OCI-LY1 (cell line): ENCODE measurements around the gene EML6.

Source experiments
- EZH2 ChIP-seq: fragments of 200-600 bp; sonication (generic), shearing (Covaris generic); IDR thresholded peaks from 2 replicates; pipeline ENCODE4 v1.8.0; 2017; ENCODE audit warnings: borderline replicate concordance, mixed run types, mild to moderate bottlenecking, antibody characterized with exemption, low read length, moderate library complexity, mixed read lengths
- TF ChIP-seq, protein P1 (sequence below): fragments of 200-600 bp; sonication (generic), shearing (Covaris generic); IDR thresholded peaks from 2 replicates; pipeline ENCODE4 v1.5.1; 2017; ENCODE audit warnings: mild to moderate bottlenecking, antibody characterized with exemption, low read length, moderate library complexity, mixed read lengths

DNA sequence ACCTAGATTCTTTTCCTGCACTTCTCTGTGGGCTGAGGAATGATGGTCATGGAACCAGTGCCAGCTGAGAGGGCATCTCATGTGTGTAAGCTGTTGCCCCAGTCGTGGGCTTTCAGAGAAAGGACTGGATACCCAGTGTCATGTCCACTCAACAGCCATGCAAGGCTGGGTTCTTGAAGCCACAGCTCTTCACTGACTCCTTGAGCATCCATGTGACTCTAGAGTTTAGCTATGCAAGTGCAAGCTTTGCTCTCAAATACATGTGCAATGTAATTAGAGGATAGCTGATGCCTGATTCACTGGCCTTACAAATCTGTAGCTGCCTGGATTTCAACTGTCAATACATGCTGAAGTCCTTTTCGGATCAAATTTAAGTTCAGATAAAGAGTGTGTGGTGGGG lies 46.8 kb upstream of the EML6 start:
- TF ChIP-seq, protein P1, sequence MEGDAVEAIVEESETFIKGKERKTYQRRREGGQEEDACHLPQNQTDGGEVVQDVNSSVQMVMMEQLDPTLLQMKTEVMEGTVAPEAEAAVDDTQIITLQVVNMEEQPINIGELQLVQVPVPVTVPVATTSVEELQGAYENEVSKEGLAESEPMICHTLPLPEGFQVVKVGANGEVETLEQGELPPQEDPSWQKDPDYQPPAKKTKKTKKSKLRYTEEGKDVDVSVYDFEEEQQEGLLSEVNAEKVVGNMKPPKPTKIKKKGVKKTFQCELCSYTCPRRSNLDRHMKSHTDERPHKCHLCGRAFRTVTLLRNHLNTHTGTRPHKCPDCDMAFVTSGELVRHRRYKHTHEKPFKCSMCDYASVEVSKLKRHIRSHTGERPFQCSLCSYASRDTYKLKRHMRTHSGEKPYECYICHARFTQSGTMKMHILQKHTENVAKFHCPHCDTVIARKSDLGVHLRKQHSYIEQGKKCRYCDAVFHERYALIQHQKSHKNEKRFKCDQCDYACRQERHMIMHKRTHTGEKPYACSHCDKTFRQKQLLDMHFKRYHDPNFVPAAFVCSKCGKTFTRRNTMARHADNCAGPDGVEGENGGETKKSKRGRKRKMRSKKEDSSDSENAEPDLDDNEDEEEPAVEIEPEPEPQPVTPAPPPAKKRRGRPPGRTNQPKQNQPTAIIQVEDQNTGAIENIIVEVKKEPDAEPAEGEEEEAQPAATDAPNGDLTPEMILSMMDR, result no peak
- TF ChIP-seq EZH2, result no peak
